Endothelial cell of umbilical vein (primary cell): ENCODE measurements around the gene CSAG3. TPM values are rescaled to one million over a fixed set of nuclear protein-coding genes. Genes with fewer than 3 reads are reported as not detected.

Source experiments
- BruUV-seq: library from RNA; stranded (reverse); fragments of 400-500 nt; replicated peaks from 2 replicates; lab custom pipeline; 2021; lab: Mats Ljungman, UMichigan
- CTCF ChIA-PET: fragments of 300-600, 350-600 bp; sonication (Branson Sonifier 250); formaldehyde crosslinking; loops from one replicate; lab custom pipeline; 2021; ENCODE audit warnings: antibody characterized with exemption, inconsistent platforms; lab: Charles Lee
- POLR2A ChIA-PET: fragments of 300-600, 350-600 bp; sonication (Branson Sonifier 250); formaldehyde crosslinking; loops from one replicate; lab custom pipeline; 2021; ENCODE audit warnings: antibody characterized with exemption, inconsistent platforms; lab: Charles Lee
- DNase-seq: peaks from one replicate; pipeline ENCODE4 v3.0.0-alpha.2; 2011; ENCODE audit warnings: low read depth, low spot score
- FAIRE-seq: peaks from 2 replicates; lab custom pipeline; 2011; peaks lifted over from hg19 to GRCh38; lab: Jason Lieb, UNC
- H2AFZ ChIP-seq: 2 replicates; pipeline ENCODE4 v1.6.0; 2012; ENCODE audit warnings: low read depth, low read length, control low read depth, inconsistent platforms
- H3K27ac ChIP-seq: 2 replicates; pipeline ENCODE4 v1.5.1; 2011; ENCODE audit warnings: low read depth, mild to moderate bottlenecking, control low read depth, low read length, moderate library complexity; ENCODE audit not compliant: insufficient read depth
- H3K27me3 ChIP-seq, 2 experiments: 2 replicates each; pipeline versions ENCODE4 v1.6.0 to v1.6.1; 2011; ENCODE audit warnings: low read length in 2 of 2, mixed read lengths in 1 of 2; ENCODE audit not compliant: control insufficient read depth in 2 of 2, insufficient read depth in 2 of 2
- H3K36me3 ChIP-seq, 2 experiments: 2 replicates in 1 of 2; 3 replicates in 1 of 2; pipeline ENCODE4 v1.5.1; 2011; ENCODE audit warnings: low read length in 2 of 2, mild to moderate bottlenecking in 1 of 2, moderate library complexity in 1 of 2; ENCODE audit not compliant: control insufficient read depth in 2 of 2, insufficient read depth in 2 of 2; ENCODE audit errors: extremely low read depth in 1 of 2
- H3K4me1 ChIP-seq: 3 replicates; pipeline ENCODE4 v1.5.1; 2011; ENCODE audit warnings: mild to moderate bottlenecking, low read length; ENCODE audit not compliant: control insufficient read depth, insufficient read depth; ENCODE audit errors: extremely low read depth
- H3K4me2 ChIP-seq: 2 replicates; pipeline ENCODE4 v1.6.1; 2011; ENCODE audit warnings: low read length, control low read depth, mixed read lengths; ENCODE audit not compliant: insufficient read depth
- H3K4me3 ChIP-seq, 3 experiments: fragments of 200-600 bp in 1 of 3; sonication (generic), shearing (Covaris generic) in 1 of 3; replicated peaks in 1 of 3; 2 replicates each; pipeline ENCODE4 v1.5.1; 2011 to 2016; ENCODE audit warnings: control low read depth in 3 of 3, low read length in 3 of 3, mild to moderate bottlenecking in 2 of 3, inconsistent platforms in 1 of 3, low read depth in 1 of 3, moderate library complexity in 1 of 3; ENCODE audit not compliant: insufficient read depth in 1 of 3
- H3K79me2 ChIP-seq: 2 replicates; pipeline ENCODE4 v1.6.0; 2012; ENCODE audit warnings: low read length, inconsistent platforms; ENCODE audit not compliant: control insufficient read depth, insufficient read depth
- H3K9ac ChIP-seq: replicated peaks from 2 replicates; pipeline ENCODE3; 2011; ENCODE audit warnings: low read length, control low read depth; ENCODE audit not compliant: insufficient read depth; ENCODE audit errors: extremely low read depth
- H3K9me1 ChIP-seq: replicated peaks from 3 replicates; pipeline ENCODE4 v1.6.0; 2011; ENCODE audit warnings: mild to moderate bottlenecking, low read length; ENCODE audit not compliant: control insufficient read depth, insufficient read depth; ENCODE audit errors: extremely low read depth
- H3K9me3 ChIP-seq: replicated peaks from 2 replicates; pipeline ENCODE4 v1.5.1; 2012; ENCODE audit warnings: low read length, inconsistent platforms; ENCODE audit not compliant: control insufficient read depth, insufficient read depth
- H4K20me1 ChIP-seq: replicated peaks from 2 replicates; pipeline ENCODE3; 2011; ENCODE audit warnings: mild to moderate bottlenecking, low read length; ENCODE audit not compliant: control insufficient read depth, insufficient read depth; ENCODE audit errors: extremely low read depth
- CTCF ChIP-seq, 2 donors: IDR thresholded peaks; 1 replicate in 1 of 2; 2 replicates in 1 of 2; pipeline ENCODE4 v1.5.1; 2011; ENCODE audit warnings: low read length in 2 of 2, mild to moderate bottlenecking in 2 of 2, moderate library complexity in 2 of 2, control low read depth in 1 of 2, inconsistent platforms in 1 of 2, low read depth in 1 of 2; ENCODE audit not compliant: insufficient read depth in 1 of 2; ENCODE audit errors: extremely low read depth in 1 of 2
- EZH2 ChIP-seq: IDR thresholded peaks from 2 replicates; pipeline ENCODE4 v1.6.1; 2012; ENCODE audit warnings: borderline replicate concordance, low read depth, mild to moderate bottlenecking, moderate library complexity, low read length, inconsistent platforms; ENCODE audit not compliant: severe bottlenecking
- FOS ChIP-seq: IDR thresholded peaks from 2 replicates; pipeline ENCODE4 v1.6.1; 2011; ENCODE audit warnings: mild to moderate bottlenecking, low read length, moderate library complexity, borderline replicate concordance; ENCODE audit not compliant: insufficient read depth
- GATA2 ChIP-seq: IDR thresholded peaks from 2 replicates; pipeline ENCODE4 v1.7.0; 2011; ENCODE audit warnings: low read depth, mild to moderate bottlenecking, moderate library complexity, mixed read lengths, low read length; ENCODE audit not compliant: insufficient read length, insufficient read depth
- JUN ChIP-seq: IDR thresholded peaks from 2 replicates; pipeline ENCODE4 v1.6.1; 2011; ENCODE audit warnings: borderline replicate concordance, low read depth; ENCODE audit not compliant: insufficient read length, insufficient read depth
- MAX ChIP-seq: IDR thresholded peaks from 2 replicates; pipeline ENCODE4 v1.6.1; 2011; ENCODE audit not compliant: insufficient read depth, insufficient read length
- MYC ChIP-seq: IDR thresholded peaks from one replicate; pipeline ENCODE4 v1.6.1; 2011; ENCODE audit warnings: mild to moderate bottlenecking, low read depth, low read length
- POLR2A ChIP-seq: IDR thresholded peaks from 2 replicates; pipeline ENCODE4 v1.6.1; 2012; ENCODE audit warnings: low read depth, mild to moderate bottlenecking, control low read depth, low read length
- POLR2AphosphoS5 ChIP-seq: IDR thresholded peaks from 2 replicates; pipeline ENCODE4 v1.6.1; 2012; ENCODE audit warnings: low read depth, mild to moderate bottlenecking, control low read depth, low read length, moderate library complexity; ENCODE audit not compliant: insufficient read depth
- dilution Hi-C: fragments of 300-500 bp; cut with MboI; formaldehyde crosslinking; loops from one replicate; pipeline ENCODE4 v1.15.0; 2019; ENCODE audit warnings: low sequenced_read_pairs; ENCODE audit not compliant: extremely low pct_ligation_motif_present
- intact Hi-C: fragments of 100-400 bp; cut with micrococcal nuclease; formaldehyde crosslinking; loops from one replicate; pipeline ENCODE4 v1.10.0; 2022
- polyA plus RNA-seq, 4 experiments: library from polyadenylated mRNA; depleted of rRNA in 3 of 4; stranded (reverse) in 3 of 4; unstranded in 1 of 4; fragments of >200 nt; gene quantifications; 2 replicates each; pipeline versions ENCODE4 v1.2.1 to v1.2.3, GENCODE V29; 2011 to 2012; ENCODE audit warnings: missing spikeins in 1 of 4
- total RNA-seq: library from RNA; stranded (reverse); gene quantifications from 2 replicates; pipeline ENCODE4 v1.2.3, GENCODE V29; 2021

Gene CSAG3
- total and polyA plus RNA-seq, 2 donors (not counting 3 experiments of a cell fraction or from before 2014, with no cell fraction given) = not detected

- H3K4me3 ChIP-seq = no peak overlapping the region
- DNase-seq (no peak), FAIRE-seq (no peak)
- dilution Hi-C loops (no loop called here), intact Hi-C loops (no loop called here)
- no peak overlapping the region for H2AFZ ChIP-seq
- no peak for TF ChIP-seq JUN
- TF ChIP-seq MAX = no peak
- TF ChIP-seq MYC = no peak
- no peak for TF ChIP-seq EZH2
- TF ChIP-seq POLR2AphosphoS5 = no peak
- TF ChIP-seq FOS = no peak
- TF ChIP-seq CTCF (IDR thresholded peaks at IDR 0.05; ENCODE audit: extremely low read depth in 1 of 2, insufficient read depth in 1 of 2, low read depth in 1 of 2, low read length in 2 of 2) = no peak
- no peak for TF ChIP-seq GATA2
- no peak for TF ChIP-seq POLR2A
- no peak overlapping the region for H3K9ac ChIP-seq
- no peaks in the 10 kb centered on the region for H3K27me3 ChIP-seq
- no peaks in the 10 kb centered on the region for H3K4me1 ChIP-seq
- H3K4me2 ChIP-seq = no peak overlapping the region
- no peak overlapping the region for H3K27ac ChIP-seq
- no peaks in the 10 kb centered on the region for H4K20me1 ChIP-seq
- H3K79me2 ChIP-seq = no peaks in the 10 kb centered on the region
- H3K9me3 ChIP-seq = no peaks in the 10 kb centered on the region
- POLR2A ChIA-PET = no interaction called here
- CTCF ChIA-PET = no interaction called here
- no peaks in the 10 kb centered on the region for H3K36me3 ChIP-seq
- no peaks in the 10 kb centered on the region for H3K9me1 ChIP-seq
- no TSS peak for BruUV-seq
These were observed 23.9 kb upstream of the CSAG3 start for GRCh38 chrX:152735101-152735500.
